GM12878 (cell line): ENCODE data around the gene MAST4. TPM values are rescaled to one million over a fixed set of nuclear protein-coding genes. Genes with fewer than 3 reads are reported as not detected.

Experiments
- CEBPZ ChIP-seq: fragments of 150-350 bp; IDR thresholded peaks from 2 replicates; pipeline ENCODE4 v1.6.1; 2016; ENCODE audit warnings: low read depth, low read length
- CHD4 ChIP-seq: fragments of 200-600 bp; sonication (generic); IDR thresholded peaks from 2 replicates; pipeline ENCODE4 v1.6.1; 2016; ENCODE audit warnings: mild to moderate bottlenecking
- CTCF ChIP-seq, 3 experiments: IDR thresholded peaks in 2 of 3; conservative IDR thresholded peaks in 1 of 3; 2 replicates each; pipeline ENCODE4 v1.5.1; 2011; ENCODE audit warnings: low read depth in 3 of 3, low read length in 3 of 3, mild to moderate bottlenecking in 3 of 3, control low read depth in 2 of 3, moderate library complexity in 2 of 3, inconsistent platforms in 1 of 3, mixed read lengths in 1 of 3; ENCODE audit not compliant: control insufficient read depth in 2 of 3, insufficient read depth in 1 of 3; ENCODE audit errors: extremely low read depth in 1 of 3
- E2F8 ChIP-seq: fragments of 450-650 bp; IDR thresholded peaks from 2 replicates; pipeline ENCODE4 v1.6.1; 2018; ENCODE audit warnings: mild to moderate bottlenecking, low read depth, moderate library complexity; ENCODE audit not compliant: partially characterized antibody
- EGR1 ChIP-seq, 2 experiments: IDR thresholded peaks; 1 replicate in 1 of 2; 2 replicates in 1 of 2; pipeline ENCODE4 v1.6.1; 2011 to 2012; ENCODE audit warnings: low read depth in 2 of 2, low read length in 2 of 2, borderline replicate concordance in 1 of 2, mild to moderate bottlenecking in 1 of 2, moderate library complexity in 1 of 2
- ESRRA ChIP-seq: IDR thresholded peaks from 2 replicates; pipeline ENCODE4 v1.6.1; 2012; ENCODE audit warnings: mild to moderate bottlenecking, low read length, improper control_type of control experiment
- FOXK2 ChIP-seq: fragments of 450-650 bp; IDR thresholded peaks from 2 replicates; pipeline ENCODE4 v1.6.1; 2017; ENCODE audit warnings: mild to moderate bottlenecking, moderate library complexity
- GABPA ChIP-seq: IDR thresholded peaks from 2 replicates; pipeline ENCODE4 v1.6.1; 2014; ENCODE audit warnings: antibody characterized with exemption, low read depth, mild to moderate bottlenecking, inconsistent platforms
- GATAD2B ChIP-seq: fragments of 450-650 bp; conservative IDR thresholded peaks from 2 replicates; pipeline ENCODE4 v1.6.1; 2017; ENCODE audit warnings: low read depth, mild to moderate bottlenecking, moderate library complexity
- HDAC2 ChIP-seq: fragments of 200-600 bp; sonication (generic); IDR thresholded peaks from 2 replicates; pipeline ENCODE4 v1.6.1; 2017
- IKZF1 ChIP-seq: fragments of 450-650 bp; conservative IDR thresholded peaks from 2 replicates; pipeline ENCODE4 v1.6.1; 2017; ENCODE audit warnings: antibody characterized with exemption, mild to moderate bottlenecking
- KAT2A ChIP-seq: conservative IDR thresholded peaks from 2 replicates; pipeline ENCODE4 v1.6.1; 2011; ENCODE audit warnings: low read depth, low read length; ENCODE audit not compliant: control insufficient read depth
- NFIC ChIP-seq: IDR thresholded peaks from 2 replicates; pipeline ENCODE4 v1.6.1; 2012; ENCODE audit warnings: low read depth, mild to moderate bottlenecking, inconsistent platforms, low read length, moderate library complexity
- NFYA ChIP-seq: IDR thresholded peaks from 2 replicates; pipeline ENCODE4 v1.6.1; 2011; ENCODE audit warnings: low read depth, mild to moderate bottlenecking, low read length, improper control_type of control experiment, borderline replicate concordance
- RAD51 ChIP-seq: fragments of 450-650 bp; IDR thresholded peaks from 2 replicates; pipeline ENCODE4 v1.6.1; 2016; ENCODE audit warnings: moderate library complexity, mild to moderate bottlenecking, inconsistent platforms
- SIX5 ChIP-seq: IDR thresholded peaks from 2 replicates; pipeline ENCODE4 v1.6.1; 2011; ENCODE audit warnings: mild to moderate bottlenecking, low read depth, low read length, moderate library complexity; ENCODE audit not compliant: severe bottlenecking
- SMAD1 ChIP-seq: fragments of 450-650 bp; IDR thresholded peaks from 2 replicates; pipeline ENCODE4 v1.6.1; 2018; ENCODE audit warnings: mild to moderate bottlenecking, low read depth; ENCODE audit not compliant: partially characterized antibody
- SP1 ChIP-seq: IDR thresholded peaks from one replicate; pipeline ENCODE4 v1.6.1; 2011; ENCODE audit warnings: low read depth, low read length
- SUPT20H ChIP-seq: IDR thresholded peaks from 2 replicates; pipeline ENCODE4 v1.6.1; 2011; ENCODE audit warnings: low read depth, mild to moderate bottlenecking, low read length, moderate library complexity, borderline replicate concordance; ENCODE audit not compliant: control insufficient read depth
- YY1 ChIP-seq: IDR thresholded peaks from 2 replicates; pipeline ENCODE4 v1.6.1; 2011; ENCODE audit warnings: low read depth, mild to moderate bottlenecking, low read length
- ZNF217 ChIP-seq: fragments of 450-650 bp; IDR thresholded peaks from 2 replicates; pipeline ENCODE4 v1.6.1; 2017; ENCODE audit warnings: antibody characterized with exemption, mild to moderate bottlenecking
- ZNF384 ChIP-seq: IDR thresholded peaks from 2 replicates; pipeline ENCODE4 v1.6.1; 2012; ENCODE audit warnings: low read depth, mild to moderate bottlenecking, low read length, improper control_type of control experiment, borderline replicate concordance
- polyA plus RNA-seq, 11 experiments: library from polyadenylated mRNA; depleted of rRNA in 4 of 11; unstranded in 6 of 11; stranded (reverse) in 5 of 11; fragments of >200 nt; fragmentation: Nextera tagmentation in 4 of 11; fragmentation: Illumina TruSeq in 1 of 11; extraction: Ambion mirVana in 4 of 11; extraction: Trizol in 1 of 11; gene quantifications; 1 replicate in 1 of 11; 2 replicates in 10 of 11; pipeline versions ENCODE4 v1.2.1 to v1.2.3, GENCODE V29; 2011 to 2016; ENCODE audit warnings: inconsistent platforms in 2 of 11, missing spikeins in 2 of 11, low read depth in 1 of 11
- total RNA-seq, 4 experiments: library from RNA; depleted of rRNA in 3 of 4; stranded (reverse); fragments of >200 nt in 3 of 4; fragmentation: Illumina TruSeq in 1 of 4; extraction: Trizol in 1 of 4; gene quantifications; 2 replicates each; pipeline versions ENCODE4 v1.2.1 to v1.2.3, GENCODE V29; 2013 to 2021

MAST4 gene
- total and polyA plus RNA-seq, 10 of the 15 experiments (the other 5 are each of a cell fraction or from before 2014, with no cell fraction given) = 0.02 to 1.6 (median 0.29) TPM; not detected in 1

- TF ChIP-seq CTCF (IDR thresholded peaks at IDR 0.05 in 2 of 3, conservative IDR thresholded peaks at IDR 0.05 in 1 of 3; ENCODE audit: control insufficient read depth in 2 of 3, extremely low read depth in 1 of 3, insufficient read depth in 1 of 3, low read depth in 3 of 3, low read length in 3 of 3) (no peak), EGR1 (IDR thresholded peaks at IDR 0.05; ENCODE audit: borderline replicate concordance in 1 of 2, low read depth in 2 of 2, low read length in 2 of 2) (peak in 1 of 2 experiments; percentile 28; a peak in 1 of 3 replicates), E2F8 (no peak), IKZF1 (peak; percentile 66), CHD4 (no peak), KAT2A (no peak), GATAD2B (0 out of 2 replicates have a peak, but pooled peaks have one; percentile 58), SP1 (no peak), HDAC2 (no peak), SUPT20H (no peak), ZNF384 (no peak), CEBPZ (no peak), YY1 (no peak), SIX5 (no peak), RAD51 (no peak), NFIC (no peak), FOXK2 (peak; percentile 51; the same call in 1 of the 2 replicates), ESRRA (no peak), SMAD1 (no peak), ZNF217 (peak; percentile 51; the same call in 1 of the 2 replicates), GABPA (peak; percentile 59; the same call in 1 of the 2 replicates), NFYA (no peak)
These were observed 619.6 kb downstream of the MAST4 start (continued) for GRCh38 chr5:67215519-67216471.
